DND-41 (cell line): ENCODE measurements around the gene IQCK.
A peak's percentile ranks its signal among the peaks of the same experiment; 100 is the strongest.

Source experiments
- ATAC-seq: fragments of 200-7000 bp; cut with Tn5 transposase; 3 replicates; pipeline ENCODE4 v1.9.1; 2021; ENCODE audit warnings: low read depth; ENCODE audit not compliant: insufficient read depth
- DNase-seq: peaks from one replicate; pipeline ENCODE4 v3.0.0-alpha.2; 2020
- H2AFZ ChIP-seq: 2 replicates; pipeline ENCODE4 v1.6.0; 2012; ENCODE audit warnings: low read depth, low read length
- H3K27ac ChIP-seq: 2 replicates; pipeline ENCODE4 v1.5.1; 2012; ENCODE audit warnings: low read length, inconsistent platforms
- H3K27me3 ChIP-seq: fragments of 200-600 bp; sonication (generic); 2 replicates; pipeline ENCODE4 v1.6.0; 2012; ENCODE audit warnings: low read length, mild to moderate bottlenecking, inconsistent platforms; ENCODE audit not compliant: insufficient read depth, poor library complexity
- H3K36me3 ChIP-seq: 2 replicates; pipeline ENCODE4 v1.5.1; 2012; ENCODE audit warnings: low read length, inconsistent platforms; ENCODE audit not compliant: insufficient read depth
- H3K4me1 ChIP-seq: 2 replicates; pipeline ENCODE4 v1.5.1; 2012; ENCODE audit warnings: mild to moderate bottlenecking, low read length; ENCODE audit not compliant: insufficient read depth
- H3K4me2 ChIP-seq: 2 replicates; pipeline ENCODE4 v1.6.0; 2012; ENCODE audit warnings: mild to moderate bottlenecking, moderate library complexity, low read length, inconsistent platforms; ENCODE audit not compliant: insufficient read depth
- H3K4me3 ChIP-seq, 2 experiments: fragments of 200-600 bp in 1 of 2; shearing (Covaris generic) in 1 of 2; 2 replicates each; pipeline ENCODE4 v1.5.1; 2012 to 2016; ENCODE audit warnings: inconsistent platforms in 2 of 2, low read length in 2 of 2, mild to moderate bottlenecking in 2 of 2, low read depth in 1 of 2, moderate library complexity in 1 of 2
- H3K79me2 ChIP-seq: 2 replicates; pipeline ENCODE4 v1.6.0; 2012; ENCODE audit warnings: low read length, inconsistent platforms; ENCODE audit not compliant: insufficient read depth
- H3K9ac ChIP-seq: 2 replicates; pipeline ENCODE4 v1.6.0; 2012; ENCODE audit warnings: low read depth, mild to moderate bottlenecking, inconsistent platforms, low read length, moderate library complexity
- H3K9me3 ChIP-seq: 2 replicates; pipeline ENCODE4 v1.5.1; 2012; ENCODE audit warnings: low read length, moderate library complexity, mild to moderate bottlenecking, inconsistent platforms; ENCODE audit not compliant: insufficient read depth, severe bottlenecking
- H4K20me1 ChIP-seq: 2 replicates; pipeline ENCODE4 v1.6.0; 2012; ENCODE audit warnings: low read length; ENCODE audit not compliant: insufficient read depth
- CTCF ChIP-seq: IDR thresholded peaks from 2 replicates; pipeline ENCODE4 v1.5.1; 2012; ENCODE audit warnings: borderline replicate concordance, low read length, moderate library complexity, mild to moderate bottlenecking; ENCODE audit not compliant: poor library complexity, severe bottlenecking; ENCODE audit errors: extremely low read depth
- EZH2 ChIP-seq: IDR thresholded peaks from 3 replicates; pipeline ENCODE4 v1.6.1; 2012; ENCODE audit warnings: borderline replicate concordance, low read depth, mild to moderate bottlenecking, moderate library complexity, low read length, inconsistent platforms; ENCODE audit not compliant: severe bottlenecking

Gene IQCK

GRCh38 chr16:19901164-19901563 lies 183.1 kb downstream of the IQCK start:
- ATAC-seq (no peak), DNase-seq (no peak)
- Histone ChIP-seq H3K27ac (no peak overlapping the region), H3K9me3 (no peaks in the 10 kb centered on the region), H4K20me1 (no peaks in the 10 kb centered on the region; the same call in 1 of the 2 replicates), H3K36me3 (no peaks in the 10 kb centered on the region), H3K4me2 (no peak overlapping the region), H3K9ac (no peak overlapping the region), H3K27me3 (no peaks in the 10 kb centered on the region), H3K79me2 (no peaks in the 10 kb centered on the region), H3K4me1 (no peaks in the 10 kb centered on the region), H2AFZ (no peak overlapping the region), H3K4me3 (no peak overlapping the region)
- no peak for TF ChIP-seq CTCF
- TF ChIP-seq EZH2: no peak

- Histone ChIP-seq H3K36me3 (no peaks in the 10 kb centered on the region), H3K27me3 (no peaks in the 10 kb centered on the region), H3K9me3 (no peaks in the 10 kb centered on the region), H3K4me2 (peak overlapping the region; percentile 13; the same call in 1 of the 2 replicates), H3K4me1 (peaks cover 3% of the 10 kb centered on the region), H3K4me3 (no peak overlapping the region), H2AFZ (peak overlapping the region; percentile 42), H3K9ac (no peak overlapping the region), H3K27ac (no peak overlapping the region), H4K20me1 (no peaks in the 10 kb centered on the region), H3K79me2 (no peaks in the 10 kb centered on the region)
- TF ChIP-seq CTCF (peak; percentile 98), EZH2 (no peak)
- DNase-seq (peak; percentile 77), ATAC-seq (peak; percentile 100)
Measured at GRCh38 chr16:19907161-19907992, 189.3 kb downstream of the IQCK start.
